A673 (cell line): ENCODE measurements around the gene DMD. TPM values are rescaled to one million over a fixed set of nuclear protein-coding genes. Genes with fewer than 3 reads are reported as not detected.

ENCODE experiments used
- BruUV-seq: library from RNA; stranded (reverse); fragments of 400-500 nt; replicated peaks from 2 replicates; lab custom pipeline; 2021; lab: Mats Ljungman, UMichigan
- CTCF ChIA-PET: fragments of 300-600 bp; sonication (Branson Sonifier 250); formaldehyde crosslinking; loops from one replicate; lab custom pipeline; 2022; ENCODE audit warnings: antibody characterized with exemption; lab: Charles Lee
- POLR2A ChIA-PET: fragments of 300-600 bp; sonication (Branson Sonifier 250); formaldehyde crosslinking; loops from one replicate; lab custom pipeline; 2022; ENCODE audit warnings: antibody characterized with exemption; ENCODE audit not compliant: low non-redundant PET; lab: Charles Lee
- DNase-seq: peaks from one replicate; pipeline ENCODE4 v3.0.0-alpha.2; 2015; ENCODE audit warnings: low spot score
- H3K27ac ChIP-seq: fragments of 200-600 bp; sonication (generic); 2 replicates; pipeline ENCODE4 v1.5.1; 2016; ENCODE audit warnings: mixed run types, low read depth, mild to moderate bottlenecking, mixed read lengths, antibody characterized with exemption, low read length; ENCODE audit not compliant: poor library complexity, severe bottlenecking
- H3K27me3 ChIP-seq: fragments of 200-600 bp; sonication (generic); replicated peaks from 2 replicates; pipeline ENCODE4 v1.6.1; 2017; ENCODE audit warnings: mixed run types, low read depth, mild to moderate bottlenecking, mixed read lengths, antibody characterized with exemption, low read length; ENCODE audit not compliant: insufficient read depth, poor library complexity
- H3K36me3 ChIP-seq: fragments of 200-600 bp; sonication (generic); 2 replicates; pipeline ENCODE4 v1.6.1; 2016; ENCODE audit warnings: mixed run types, mild to moderate bottlenecking, mixed read lengths, antibody characterized with exemption, low read length; ENCODE audit not compliant: insufficient read depth, poor library complexity, severe bottlenecking
- H3K4me1 ChIP-seq: fragments of 200-600 bp; sonication (generic); 2 replicates; pipeline ENCODE4 v1.6.1; 2017; ENCODE audit warnings: mixed run types, mild to moderate bottlenecking, mixed read lengths, antibody characterized with exemption, low read length; ENCODE audit not compliant: insufficient read depth, poor library complexity, severe bottlenecking
- H3K4me3 ChIP-seq: fragments of 200-600 bp; sonication (generic); 2 replicates; pipeline ENCODE4 v1.5.1; 2016; ENCODE audit warnings: low read depth, mixed run types, mild to moderate bottlenecking, mixed read lengths, low read length; ENCODE audit not compliant: poor library complexity, severe bottlenecking
- H3K9me3 ChIP-seq: fragments of 200-600 bp; sonication (generic); 2 replicates; pipeline ENCODE4 v1.6.1; 2016; ENCODE audit warnings: mixed run types, low read depth, mild to moderate bottlenecking, mixed read lengths, antibody characterized with exemption, low read length; ENCODE audit not compliant: poor library complexity, severe bottlenecking
- CTCF ChIP-seq: fragments of 300-800, 200-600 bp; sonication (generic); conservative IDR thresholded peaks from 2 replicates; pipeline ENCODE4 v1.5.1; 2017; ENCODE audit warnings: low read depth, mild to moderate bottlenecking, antibody characterized with exemption, low read length, moderate library complexity, mixed read lengths
- EZH2 ChIP-seq: fragments of 200-600 bp; sonication (generic); IDR thresholded peaks from 2 replicates; pipeline ENCODE4 v1.6.1; 2017; ENCODE audit warnings: borderline replicate concordance, low read depth, mild to moderate bottlenecking, mixed read lengths, antibody characterized with exemption, low read length; ENCODE audit not compliant: poor library complexity, severe bottlenecking
- intact Hi-C: fragments of 100-400 bp; cut with micrococcal nuclease; formaldehyde crosslinking; loops from one replicate; pipeline ENCODE4 v1.10.0; 2022; ENCODE audit not compliant: unreplicated experiment
- total RNA-seq: library from RNA; stranded (reverse); gene quantifications from 2 replicates; pipeline ENCODE4 v1.2.3, GENCODE V29; 2021

DMD gene
- total RNA-seq, 1 experiment from 2014 or later: 5.4 TPM

GRCh38 chrX:31714797-31715196 lies 1496.6 kb downstream of the DMD start:
- ChIA-PET CTCF (no interaction called here), POLR2A (no interaction called here)
- H3K36me3 ChIP-seq: no peaks in the 10 kb centered on the region
- no peaks in the 10 kb centered on the region for H3K9me3 ChIP-seq
- no peaks in the 10 kb centered on the region for H3K4me1 ChIP-seq
- H3K27ac ChIP-seq: no peak overlapping the region
- intact Hi-C loops: no loop called here
- no peaks in the 10 kb centered on the region for H3K27me3 ChIP-seq
- no peak overlapping the region for H3K4me3 ChIP-seq
- no peak for DNase-seq
- no TSS peak for BruUV-seq
- no peak for TF ChIP-seq EZH2
- TF ChIP-seq CTCF: no peak

- intact Hi-C loops: no loop called here
- Histone ChIP-seq H3K36me3 (no peaks in the 10 kb centered on the region), H3K27me3 (no peaks in the 10 kb centered on the region), H3K4me1 (no peaks in the 10 kb centered on the region), H3K27ac (no peak overlapping the region), H3K9me3 (no peaks in the 10 kb centered on the region), H3K4me3 (no peak overlapping the region)
- ChIA-PET CTCF (no interaction called here), POLR2A (no interaction called here)
- DNase-seq: no peak
- BruUV-seq: no TSS peak
- no peak for TF ChIP-seq EZH2
- TF ChIP-seq CTCF: no peak
These were observed 1498.2 kb downstream of the DMD start for GRCh38 chrX:31713120-31713519.

- no peak for TF ChIP-seq CTCF
- TF ChIP-seq EZH2: no peak
- no peak for DNase-seq
- H3K27ac ChIP-seq: no peak overlapping the region
- BruUV-seq: no TSS peak
- H3K4me1 ChIP-seq: no peaks in the 10 kb centered on the region
- ChIA-PET POLR2A (no interaction called here), CTCF (no interaction called here)
- no peaks in the 10 kb centered on the region for H3K36me3 ChIP-seq
- intact Hi-C loops: no loop called here
- H3K4me3 ChIP-seq: no peak overlapping the region
- H3K27me3 ChIP-seq: no peaks in the 10 kb centered on the region
- no peaks in the 10 kb centered on the region for H3K9me3 ChIP-seq
These were observed 1500.2 kb downstream of the DMD start for GRCh38 chrX:31711166-31711565.
